Activated T-cell treated with anti-CD3 and anti-CD28 coated beads, Interleukin-2, amount 50 U/mL, for 24 hours (primary cell): ENCODE measurements around the gene CCDC136.

Experiments used
- DNase-seq: peaks from one replicate; pipeline ENCODE4 v3.0.0-alpha.2; 2020
- H3K27ac Mint-ChIP-seq: 2 replicates; pipeline ENCODE4 v1.8.0; 2020; ENCODE audit warnings: mild to moderate bottlenecking, mixed read lengths
- H3K27me3 Mint-ChIP-seq: 2 replicates; pipeline ENCODE4 v1.8.0; 2020; ENCODE audit warnings: mixed read lengths
- H3K36me3 Mint-ChIP-seq: 2 replicates; pipeline ENCODE4 v1.8.0; 2020; ENCODE audit warnings: low read depth, mixed read lengths
- H3K4me1 Mint-ChIP-seq: 2 replicates; pipeline ENCODE4 v1.8.0; 2020; ENCODE audit warnings: low read depth, mixed read lengths
- H3K4me3 Mint-ChIP-seq: 2 replicates; pipeline ENCODE4 v1.8.0; 2020; ENCODE audit warnings: mild to moderate bottlenecking, moderate library complexity, mixed read lengths
- H3K9me3 Mint-ChIP-seq: 2 replicates; pipeline ENCODE4 v1.8.0; 2020; ENCODE audit warnings: mixed read lengths

CCDC136 gene

DNA sequence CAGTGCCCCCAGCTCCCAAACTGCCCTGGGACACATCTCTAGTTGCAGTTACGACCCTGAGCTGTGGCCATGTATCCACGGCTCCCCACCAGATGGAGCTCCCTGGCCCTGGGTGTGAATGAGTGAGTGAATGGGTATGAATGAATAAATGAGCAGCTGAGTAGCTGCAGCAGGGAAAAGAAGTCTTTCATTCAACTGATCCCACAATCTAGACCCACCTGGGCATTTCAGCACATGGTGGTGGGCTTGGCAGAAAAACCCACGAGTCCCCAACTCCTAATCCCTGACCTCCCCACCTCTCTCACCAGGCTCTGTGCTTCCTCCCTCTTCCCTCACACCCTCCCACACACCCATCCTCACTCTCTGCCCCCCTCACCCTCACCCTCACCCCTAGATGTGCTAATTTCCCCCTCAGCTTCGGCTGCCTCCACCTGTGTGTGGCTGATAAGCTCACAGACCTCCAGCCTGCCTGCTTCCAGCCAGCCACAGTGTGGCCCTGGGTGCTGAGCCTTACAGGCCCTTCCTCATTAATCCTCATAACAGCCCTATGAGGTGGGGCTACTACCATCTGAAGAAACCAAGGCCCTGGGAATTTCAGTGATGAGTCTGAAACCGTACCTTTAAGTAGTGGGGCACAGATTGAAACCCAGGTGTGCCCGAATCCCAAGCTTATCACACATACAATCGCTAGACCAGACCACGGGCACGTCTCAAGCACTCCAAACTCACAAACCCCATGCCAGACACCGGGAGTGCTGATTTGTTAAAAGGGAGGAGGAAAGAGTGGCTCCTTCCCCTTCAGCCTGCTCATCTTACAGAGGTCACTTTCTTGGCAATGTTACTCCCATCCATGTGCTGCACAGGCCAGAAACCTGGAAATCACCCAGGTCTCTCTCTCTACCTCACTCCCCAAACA, 68.6 kb downstream of the CCDC136 start:
- DNase-seq = no peak
- Mint-ChIP-seq H3K4me3 (no peak overlapping the region), H3K9me3 (no peaks in the 10 kb centered on the region), H3K27ac (no peak overlapping the region), H3K27me3 (no peaks in the 10 kb centered on the region), H3K4me1 (peaks cover 18% of the 10 kb centered on the region), H3K36me3 (peaks cover 22% of the 10 kb centered on the region)

DNA sequence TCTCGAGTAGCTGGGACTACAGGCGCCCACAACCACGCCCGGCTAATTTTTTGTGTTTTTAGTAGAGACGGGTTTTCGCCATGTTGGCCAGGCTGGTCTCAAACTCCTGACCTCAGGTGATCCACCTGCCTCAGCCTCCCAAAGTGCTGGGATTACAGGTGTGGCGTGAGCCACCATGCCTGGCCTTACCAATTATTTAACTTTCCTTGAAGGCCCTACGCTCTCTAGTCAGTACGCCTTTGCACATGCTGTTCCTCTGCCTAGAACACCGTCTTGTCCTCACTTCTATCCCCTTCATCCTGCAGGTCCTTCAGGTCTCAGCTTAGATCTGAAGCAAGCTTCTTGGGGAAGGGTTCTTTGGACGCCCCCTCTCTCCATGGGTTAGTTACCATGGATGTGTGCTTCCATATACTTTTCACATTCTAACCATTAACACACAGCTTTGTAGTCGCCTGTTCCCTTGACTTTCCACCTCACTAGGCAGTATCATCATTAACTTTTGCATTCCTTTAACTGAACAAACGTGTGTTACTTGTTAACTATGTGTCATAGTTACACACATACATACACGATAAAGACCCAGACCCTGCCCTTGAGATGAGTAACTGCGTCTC, 70.3 kb downstream of the CCDC136 start:
- H3K4me3 Mint-ChIP-seq = peak overlapping the region; percentile 99
- no peak for DNase-seq
- no peaks in the 10 kb centered on the region for H3K9me3 Mint-ChIP-seq
- H3K27me3 Mint-ChIP-seq = no peaks in the 10 kb centered on the region
- peaks cover 36% of the 10 kb centered on the region for H3K36me3 Mint-ChIP-seq
- peaks cover 22% of the 10 kb centered on the region for H3K4me1 Mint-ChIP-seq
- peak overlapping the region; percentile 99 for H3K27ac Mint-ChIP-seq

DNA sequence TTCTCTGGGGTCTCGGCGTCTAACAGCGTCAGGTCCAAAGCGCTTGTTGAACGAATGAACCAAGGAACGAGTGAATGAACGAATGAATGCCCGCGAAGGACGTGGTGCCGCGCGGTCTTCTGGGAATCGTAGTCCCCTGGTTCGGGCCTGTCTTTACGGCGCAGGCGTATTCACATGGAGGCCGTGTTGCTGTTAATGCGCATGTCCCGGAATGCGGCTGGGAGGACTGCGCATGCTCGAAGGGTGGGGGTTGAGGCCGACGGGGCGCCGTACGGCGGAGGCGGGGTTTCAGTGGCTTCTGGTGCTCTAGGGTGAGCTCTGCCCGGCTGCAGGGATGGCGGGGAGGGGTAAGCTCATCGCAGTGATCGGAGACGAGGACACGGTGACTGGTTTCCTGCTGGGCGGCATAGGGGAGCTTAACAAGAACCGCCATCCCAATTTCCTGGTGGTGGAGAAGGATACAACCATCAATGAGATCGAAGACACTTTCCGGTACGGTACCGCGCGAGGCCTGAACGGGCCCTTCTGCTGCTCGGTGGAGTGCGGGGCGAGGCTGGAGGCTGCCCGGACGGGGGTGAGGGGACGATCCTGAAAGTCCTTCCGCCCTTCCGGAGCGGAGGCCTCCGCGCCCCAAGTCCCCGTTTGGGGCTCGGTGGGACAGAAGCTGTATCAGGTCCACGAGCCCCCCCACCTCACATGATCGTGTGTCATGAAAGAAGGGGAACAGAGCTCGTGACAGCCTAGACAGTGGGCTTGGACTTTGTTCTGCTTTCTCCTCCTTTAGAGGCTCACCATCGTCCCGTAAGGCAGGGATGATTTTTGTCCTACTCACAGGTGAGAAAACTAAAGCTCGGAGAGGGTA, 71.0 kb downstream of the CCDC136 start, which contains the start of gene ATP6V1F:
TSS of gene ATP6V1F (plus strand) at position 286 of the 862 bp plus-strand sequence. CDS start at position 335, 49 bp downstream.
- Mint-ChIP-seq H3K4me3 (peak within 1 kb of the TSS; percentile 99), H3K27me3 (no peaks in the 10 kb centered on the region), H3K4me1 (peaks cover 22% of the 10 kb centered on the region), H3K36me3 (peaks cover 36% of the 10 kb centered on the region), H3K27ac (peak within 1 kb of the TSS; percentile 99), H3K9me3 (no peaks in the 10 kb centered on the region)
- peak; percentile 100 for DNase-seq

DNA sequence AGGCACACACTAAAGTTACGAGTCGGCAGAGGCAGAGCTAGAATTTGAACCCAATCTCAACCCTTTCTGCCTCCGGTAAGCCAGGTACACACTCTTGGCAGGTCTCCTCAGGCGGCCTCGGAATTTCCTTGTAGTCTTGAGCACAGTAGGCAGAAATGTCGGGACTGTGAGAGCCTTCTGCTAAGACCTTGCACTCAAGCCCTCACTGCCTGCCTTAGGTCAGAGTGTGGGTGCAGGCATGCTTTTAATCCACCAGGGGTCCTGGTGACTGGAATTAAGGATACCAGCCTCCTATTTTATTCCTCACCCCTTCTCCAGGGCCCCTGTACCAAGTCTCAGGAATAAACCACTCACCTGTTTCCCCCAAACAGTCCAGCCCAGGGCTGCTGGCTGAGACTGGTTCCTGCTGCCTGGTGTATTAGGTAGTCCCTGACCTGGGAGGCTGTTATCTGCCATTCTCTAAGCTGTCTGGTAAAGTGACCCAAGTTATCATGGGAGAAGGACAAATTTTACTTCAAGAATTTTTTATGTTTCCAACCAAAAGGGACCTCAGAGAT, 71.7 kb downstream of the CCDC136 start:
- Mint-ChIP-seq H3K27ac (peak overlapping the region; percentile 99), H3K36me3 (peaks cover 36% of the 10 kb centered on the region), H3K4me3 (peak overlapping the region; percentile 99), H3K4me1 (peaks cover 23% of the 10 kb centered on the region), H3K9me3 (no peaks in the 10 kb centered on the region), H3K27me3 (no peaks in the 10 kb centered on the region)
- peak; percentile 63 for DNase-seq

DNA sequence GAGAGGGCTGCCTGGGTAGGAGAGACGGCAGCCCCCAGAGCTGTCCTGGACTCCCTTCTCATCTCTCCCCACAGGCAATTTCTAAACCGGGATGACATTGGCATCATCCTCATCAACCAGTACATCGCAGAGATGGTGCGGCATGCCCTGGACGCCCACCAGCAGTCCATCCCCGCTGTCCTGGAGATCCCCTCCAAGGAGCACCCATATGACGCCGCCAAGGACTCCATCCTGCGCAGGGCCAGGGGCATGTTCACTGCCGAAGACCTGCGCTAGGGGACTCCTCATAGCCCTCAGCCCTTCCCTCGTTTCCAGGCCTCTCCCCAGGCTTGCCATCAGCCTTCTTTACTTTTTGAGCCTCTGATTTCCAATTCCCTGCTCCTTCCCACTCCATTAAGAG, 73.5 kb downstream of the CCDC136 start:
- no peak overlapping the region for H3K4me3 Mint-ChIP-seq
- H3K9me3 Mint-ChIP-seq = no peaks in the 10 kb centered on the region
- no peak overlapping the region for H3K27ac Mint-ChIP-seq
- peaks cover 3% of the 10 kb centered on the region for H3K27me3 Mint-ChIP-seq
- H3K36me3 Mint-ChIP-seq = peaks cover 36% of the 10 kb centered on the region
- H3K4me1 Mint-ChIP-seq = peaks cover 31% of the 10 kb centered on the region
- DNase-seq = no peak

DNA sequence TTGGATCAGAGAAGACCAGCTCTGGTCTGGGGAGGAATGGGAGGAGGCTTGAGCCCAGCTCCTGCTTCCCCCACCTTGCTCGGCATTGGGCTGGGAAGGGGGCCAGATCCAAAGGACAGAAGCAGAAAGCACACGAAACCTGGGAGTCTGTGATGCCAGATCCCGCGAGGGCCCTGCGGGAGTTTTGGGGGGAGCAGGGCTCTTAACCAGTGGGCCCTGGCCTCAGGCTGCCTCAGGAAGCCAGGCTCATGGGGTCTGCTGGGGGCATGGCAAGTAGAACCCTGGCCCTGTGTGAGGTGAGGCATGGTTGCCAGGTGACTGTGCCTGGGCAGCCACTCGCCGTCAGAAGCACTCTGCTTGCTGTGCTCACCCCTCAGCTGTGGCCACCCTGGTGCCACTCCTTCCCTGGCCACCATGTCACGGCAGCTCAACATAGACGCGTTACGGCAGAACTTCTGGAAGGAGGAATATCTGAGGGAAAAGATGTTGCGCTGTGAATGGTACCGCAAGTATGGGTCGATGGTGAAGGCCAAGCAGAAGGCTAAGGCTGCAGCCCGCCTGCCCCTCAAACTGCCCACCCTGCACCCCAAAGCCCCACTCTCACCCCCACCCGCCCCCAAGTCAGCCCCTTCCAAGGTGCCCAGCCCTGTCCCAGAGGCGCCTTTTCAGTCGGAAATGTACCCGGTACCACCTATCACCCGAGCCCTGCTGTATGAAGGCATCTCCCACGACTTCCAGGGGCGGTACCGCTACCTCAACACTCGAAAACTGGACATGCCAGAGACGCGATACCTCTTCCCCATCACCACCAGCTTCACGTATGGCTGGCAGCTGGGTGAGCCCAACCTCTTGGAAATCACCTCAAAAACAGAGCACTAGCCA, 74.5 kb downstream of the CCDC136 start:
- Mint-ChIP-seq H3K27me3 (peaks cover 9% of the 10 kb centered on the region), H3K4me1 (peaks cover 32% of the 10 kb centered on the region), H3K9me3 (no peaks in the 10 kb centered on the region), H3K36me3 (peaks cover 36% of the 10 kb centered on the region), H3K4me3 (no peak overlapping the region), H3K27ac (no peak overlapping the region)
- no peak for DNase-seq

DNA sequence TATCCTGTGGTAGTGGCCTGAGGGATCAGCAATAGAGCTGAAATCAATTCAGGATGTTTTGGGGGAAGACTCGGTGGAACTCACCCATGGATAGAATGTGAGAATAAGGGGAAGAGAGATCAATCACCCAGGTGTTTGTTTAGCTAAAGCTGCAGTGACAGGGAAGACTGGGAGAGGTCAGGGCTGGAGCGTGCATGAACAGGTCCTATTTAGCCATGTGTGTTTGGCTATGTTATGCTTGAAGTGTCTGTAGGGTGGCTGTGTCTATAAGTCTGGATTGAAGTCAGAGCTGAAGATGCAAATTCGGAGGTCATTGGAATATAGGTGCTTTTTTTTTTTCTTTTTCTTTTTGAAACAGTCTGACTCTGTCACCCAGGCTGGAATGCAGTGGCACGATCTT, 75.5 kb downstream of the CCDC136 start:
- Mint-ChIP-seq H3K4me1 (peaks cover 29% of the 10 kb centered on the region), H3K9me3 (no peaks in the 10 kb centered on the region), H3K27me3 (peaks cover 9% of the 10 kb centered on the region), H3K4me3 (no peak overlapping the region), H3K27ac (no peak overlapping the region), H3K36me3 (peaks cover 36% of the 10 kb centered on the region)
- DNase-seq = no peak

DNA sequence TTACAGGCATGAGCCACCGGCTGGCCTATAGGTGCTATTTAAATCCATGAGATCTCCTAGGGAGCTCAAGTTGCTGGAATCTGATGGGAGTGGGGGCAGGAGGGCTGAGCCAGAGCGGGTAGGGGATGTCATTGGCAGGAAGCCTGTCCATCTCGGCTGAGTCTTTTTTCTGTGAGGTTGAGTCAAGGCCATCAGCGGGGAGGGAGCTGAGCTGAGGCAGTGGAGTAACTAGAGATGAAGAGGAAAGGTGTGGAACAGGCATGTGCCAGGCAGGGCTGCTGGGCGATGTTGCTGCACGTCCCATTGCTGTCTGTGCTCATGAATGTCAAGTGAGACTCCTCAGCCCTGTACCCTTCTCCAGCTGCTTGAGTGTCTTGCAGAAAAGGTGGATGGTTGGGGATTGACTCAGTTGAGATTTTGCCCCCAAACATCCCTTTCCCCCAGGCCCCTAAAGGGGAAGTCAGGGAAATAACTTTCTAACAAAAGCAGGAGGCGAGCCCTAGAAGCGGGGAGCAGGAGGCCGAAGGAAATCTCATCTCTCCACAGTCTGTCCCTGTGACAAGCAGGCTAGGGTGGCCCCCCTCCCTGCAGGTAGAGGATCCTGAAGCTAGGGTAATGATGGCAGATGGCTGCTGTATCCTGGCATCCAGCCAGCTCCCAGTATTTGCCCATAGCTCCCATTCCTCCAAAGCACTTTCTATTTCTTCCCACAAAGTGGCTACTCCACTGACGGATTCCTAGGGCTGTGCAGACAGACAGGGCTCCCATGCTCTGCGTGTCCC, 76.3 kb downstream of the CCDC136 start:
- peak overlapping the region; percentile 60 for H3K4me3 Mint-ChIP-seq
- H3K27me3 Mint-ChIP-seq = peaks cover 9% of the 10 kb centered on the region
- H3K27ac Mint-ChIP-seq = no peak overlapping the region
- peaks cover 31% of the 10 kb centered on the region for H3K36me3 Mint-ChIP-seq
- no peaks in the 10 kb centered on the region for H3K9me3 Mint-ChIP-seq
- peaks cover 26% of the 10 kb centered on the region for H3K4me1 Mint-ChIP-seq
- no peak for DNase-seq

DNA sequence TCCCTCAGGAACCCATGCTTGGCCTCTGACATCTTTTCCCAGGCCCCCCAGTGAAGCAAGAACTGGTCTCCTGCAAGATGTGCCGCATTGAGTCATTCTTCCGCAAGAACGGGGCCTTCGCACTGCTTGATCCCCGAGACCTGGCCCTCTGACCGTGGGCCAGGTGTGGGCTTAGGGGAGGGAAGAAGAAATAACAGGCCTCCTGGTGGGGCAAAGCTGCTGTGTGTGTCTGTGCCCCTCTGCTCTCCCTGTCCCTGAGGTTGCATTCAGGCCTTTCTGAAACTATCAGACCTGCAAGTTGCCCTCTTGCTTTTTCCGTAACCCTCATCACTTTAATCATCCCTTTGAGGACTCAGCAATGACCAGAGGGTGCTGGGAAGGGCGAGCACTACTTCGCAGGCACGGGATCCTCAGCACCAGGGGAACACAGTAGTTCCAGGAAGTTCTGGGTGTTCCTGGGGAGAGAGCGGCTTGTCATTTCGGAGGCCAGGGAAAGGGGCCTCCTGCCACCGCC, 76.9 kb downstream of the CCDC136 start:
- H3K4me1 Mint-ChIP-seq = peaks cover 24% of the 10 kb centered on the region
- no peak for DNase-seq
- peak overlapping the region; percentile 60 for H3K4me3 Mint-ChIP-seq
- H3K27ac Mint-ChIP-seq = no peak overlapping the region
- peaks cover 9% of the 10 kb centered on the region for H3K27me3 Mint-ChIP-seq
- H3K9me3 Mint-ChIP-seq = no peaks in the 10 kb centered on the region
- H3K36me3 Mint-ChIP-seq = peaks cover 25% of the 10 kb centered on the region

DNA sequence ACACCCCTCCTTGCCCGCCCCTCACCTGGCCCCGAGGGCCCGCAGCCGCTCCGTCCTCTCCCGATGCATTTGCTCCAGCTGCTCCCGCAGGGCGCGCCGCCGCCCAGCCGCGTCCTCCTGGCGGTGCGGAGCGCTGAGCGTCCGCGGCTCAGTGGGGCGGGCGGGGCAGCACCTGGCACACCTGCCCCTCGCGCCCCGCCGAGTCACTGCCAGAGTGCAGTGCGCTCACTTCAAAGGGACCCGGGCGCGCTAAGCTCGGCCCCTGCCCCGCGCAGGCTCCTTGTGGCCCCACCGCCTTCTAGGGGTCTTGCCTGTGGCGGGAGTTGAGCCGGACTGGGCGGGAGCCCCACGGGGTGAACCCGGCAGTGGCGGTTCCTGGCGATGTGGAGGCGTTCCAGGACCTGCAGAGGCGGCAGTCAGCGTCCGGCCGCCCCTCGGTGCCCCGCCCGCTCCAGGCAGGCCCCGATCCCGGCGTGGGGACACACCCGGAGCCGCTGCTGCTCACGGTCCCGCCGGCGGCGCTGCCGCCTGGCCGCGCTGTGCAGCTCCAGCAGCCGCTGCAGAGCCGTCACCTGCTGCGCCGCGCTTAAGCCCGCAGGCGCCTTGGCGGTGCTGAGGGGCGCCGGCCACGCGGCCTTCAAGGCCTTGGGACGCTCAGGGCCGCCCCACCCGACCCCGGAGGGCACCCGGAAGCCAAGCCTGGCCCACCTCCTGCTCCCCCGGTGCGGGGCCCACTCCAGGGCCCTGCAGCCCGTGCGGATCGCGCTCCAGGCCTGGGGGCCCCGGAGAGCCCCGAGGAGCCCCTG, 77.6 kb downstream of the CCDC136 start:
- DNase-seq = peak; percentile 76
- peaks cover 9% of the 10 kb centered on the region for H3K27me3 Mint-ChIP-seq
- peaks cover 23% of the 10 kb centered on the region for H3K36me3 Mint-ChIP-seq
- no peak overlapping the region for H3K27ac Mint-ChIP-seq
- no peaks in the 10 kb centered on the region for H3K9me3 Mint-ChIP-seq
- H3K4me1 Mint-ChIP-seq = peaks cover 20% of the 10 kb centered on the region
- H3K4me3 Mint-ChIP-seq = peak overlapping the region; percentile 60

DNA sequence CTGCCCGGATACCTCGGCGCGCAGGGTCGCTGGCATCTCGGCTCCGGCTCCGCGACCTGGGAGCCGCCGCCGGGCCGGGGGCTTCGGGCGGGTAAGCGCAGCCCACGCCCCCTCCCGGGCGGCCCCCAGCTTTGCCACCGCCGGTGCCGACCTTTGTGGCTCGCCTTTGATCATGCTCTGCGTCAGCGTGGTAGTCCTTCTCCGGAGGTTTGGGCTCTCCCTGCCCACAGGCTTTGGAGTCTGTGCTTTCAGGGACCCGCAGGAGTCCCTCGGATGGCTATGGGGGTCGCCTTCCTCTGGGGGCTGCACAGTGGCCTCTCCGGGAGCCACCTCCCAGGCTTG, 78.1 kb downstream of the CCDC136 start:
- Mint-ChIP-seq H3K9me3 (no peaks in the 10 kb centered on the region), H3K27ac (peak overlapping the region; percentile 52), H3K4me3 (peak overlapping the region; percentile 69), H3K36me3 (peaks cover 19% of the 10 kb centered on the region), H3K27me3 (peaks cover 9% of the 10 kb centered on the region), H3K4me1 (peaks cover 17% of the 10 kb centered on the region)
- no peak for DNase-seq

DNA sequence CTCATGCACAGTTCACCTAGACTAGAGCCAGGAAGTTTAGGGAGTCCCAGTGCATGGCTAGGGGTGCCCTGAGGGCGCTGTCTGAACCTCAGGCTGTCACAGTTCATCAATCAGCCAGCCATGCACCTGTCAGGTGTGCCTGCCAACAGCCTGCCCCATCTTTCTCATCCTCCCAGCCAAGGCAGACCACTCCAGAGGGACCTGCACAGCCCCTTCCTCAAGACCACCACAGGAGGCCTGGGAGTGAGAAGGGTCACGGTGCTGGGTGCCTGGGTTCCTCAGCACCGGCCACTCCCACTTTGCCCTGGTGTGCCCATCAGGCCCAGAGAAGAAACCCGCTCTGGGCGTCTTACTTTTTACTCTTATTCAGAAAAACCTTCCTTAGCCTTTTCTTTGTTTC, 79.3 kb downstream of the CCDC136 start:
- Mint-ChIP-seq H3K27ac (no peak overlapping the region), H3K36me3 (peaks cover 7% of the 10 kb centered on the region), H3K27me3 (peaks cover 9% of the 10 kb centered on the region), H3K4me1 (peaks cover 10% of the 10 kb centered on the region), H3K9me3 (no peaks in the 10 kb centered on the region), H3K4me3 (no peak overlapping the region)
- no peak for DNase-seq
